HepG2 (cell line): ENCODE results near the gene TNIP1.

Source experiments
- HIVEP1 ChIP-seq: sonication (generic); formaldehyde crosslinking; IDR thresholded peaks from 2 replicates; pipeline ENCODE4 v1.4.0; 2020; ENCODE audit warnings: mild to moderate bottlenecking, missing genetic modification reagents
- HMG20A ChIP-seq: IDR thresholded peaks from 2 replicates; pipeline ENCODE4 v1.6.1; 2016; ENCODE audit warnings: borderline replicate concordance
- JUN ChIP-seq: sonication (generic); formaldehyde crosslinking; IDR thresholded peaks from 2 replicates; pipeline ENCODE4 v1.4.0; 2020; ENCODE audit warnings: mild to moderate bottlenecking, missing genetic modification reagents
- KLF6 ChIP-seq: IDR thresholded peaks from 2 replicates; pipeline ENCODE4 v1.8.0; 2016; ENCODE audit warnings: missing biosample characterization, missing genetic modification reagents
- SIN3A ChIP-seq: IDR thresholded peaks from 2 replicates; pipeline ENCODE4 v1.6.1; 2011; ENCODE audit warnings: low read depth, mild to moderate bottlenecking, control low read depth, low read length, borderline replicate concordance
- ZBTB25 ChIP-seq: IDR thresholded peaks from 2 replicates; pipeline ENCODE4 v1.6.1; 2018; ENCODE audit warnings: missing genetic modification reagents
- ZNF850 ChIP-seq: sonication (generic); formaldehyde crosslinking; conservative IDR thresholded peaks from 2 replicates; pipeline ENCODE4 v1.9.0; 2021; ENCODE audit warnings: mild to moderate bottlenecking, missing genetic modification reagents
- TF ChIP-seq, protein P1 (sequence below), 2 experiments: IDR thresholded peaks; 2 replicates each; pipeline ENCODE4 v1.6.1; 2011 to 2012; ENCODE audit warnings: low read length in 2 of 2, borderline replicate concordance in 1 of 2, low read depth in 1 of 2, mild to moderate bottlenecking in 1 of 2, moderate library complexity in 1 of 2
- TF ChIP-seq, protein P2 (sequence below): sonication (generic); formaldehyde crosslinking; IDR thresholded peaks from 2 replicates; pipeline ENCODE4 v1.4.0; 2020; ENCODE audit warnings: missing genetic modification reagents, borderline replicate concordance

DNA sequence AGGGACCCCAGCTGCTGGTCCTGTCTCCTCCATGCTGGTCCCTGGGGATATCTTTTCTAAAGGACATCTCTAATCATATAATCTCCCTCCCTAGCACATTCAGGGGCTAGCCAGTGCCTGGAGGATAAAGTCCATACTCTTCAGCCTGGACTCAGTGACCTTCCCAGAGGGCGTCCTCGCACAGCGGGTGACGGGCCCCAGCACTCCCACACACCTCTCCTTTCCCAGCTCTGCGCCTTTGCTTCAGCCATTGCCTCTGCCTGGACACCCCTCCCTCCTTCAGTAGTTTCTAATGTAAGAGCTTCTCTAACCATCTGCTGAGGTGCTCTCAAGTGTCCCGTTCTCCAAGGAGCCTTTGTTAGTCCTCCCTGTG, 15.2 kb upstream of the TNIP1 start:
- TF ChIP-seq JUN (CRISPR knock-in tag) (no peak), HIVEP1 (CRISPR knock-in tag) (no peak), HMG20A (no peak), KLF6 (CRISPR knock-in tag) (no peak), ZNF850 (CRISPR knock-in tag) (no peak), SIN3A (no peak), ZBTB25 (CRISPR knock-in tag) (no peak)
- TF ChIP-seq, protein P1, sequence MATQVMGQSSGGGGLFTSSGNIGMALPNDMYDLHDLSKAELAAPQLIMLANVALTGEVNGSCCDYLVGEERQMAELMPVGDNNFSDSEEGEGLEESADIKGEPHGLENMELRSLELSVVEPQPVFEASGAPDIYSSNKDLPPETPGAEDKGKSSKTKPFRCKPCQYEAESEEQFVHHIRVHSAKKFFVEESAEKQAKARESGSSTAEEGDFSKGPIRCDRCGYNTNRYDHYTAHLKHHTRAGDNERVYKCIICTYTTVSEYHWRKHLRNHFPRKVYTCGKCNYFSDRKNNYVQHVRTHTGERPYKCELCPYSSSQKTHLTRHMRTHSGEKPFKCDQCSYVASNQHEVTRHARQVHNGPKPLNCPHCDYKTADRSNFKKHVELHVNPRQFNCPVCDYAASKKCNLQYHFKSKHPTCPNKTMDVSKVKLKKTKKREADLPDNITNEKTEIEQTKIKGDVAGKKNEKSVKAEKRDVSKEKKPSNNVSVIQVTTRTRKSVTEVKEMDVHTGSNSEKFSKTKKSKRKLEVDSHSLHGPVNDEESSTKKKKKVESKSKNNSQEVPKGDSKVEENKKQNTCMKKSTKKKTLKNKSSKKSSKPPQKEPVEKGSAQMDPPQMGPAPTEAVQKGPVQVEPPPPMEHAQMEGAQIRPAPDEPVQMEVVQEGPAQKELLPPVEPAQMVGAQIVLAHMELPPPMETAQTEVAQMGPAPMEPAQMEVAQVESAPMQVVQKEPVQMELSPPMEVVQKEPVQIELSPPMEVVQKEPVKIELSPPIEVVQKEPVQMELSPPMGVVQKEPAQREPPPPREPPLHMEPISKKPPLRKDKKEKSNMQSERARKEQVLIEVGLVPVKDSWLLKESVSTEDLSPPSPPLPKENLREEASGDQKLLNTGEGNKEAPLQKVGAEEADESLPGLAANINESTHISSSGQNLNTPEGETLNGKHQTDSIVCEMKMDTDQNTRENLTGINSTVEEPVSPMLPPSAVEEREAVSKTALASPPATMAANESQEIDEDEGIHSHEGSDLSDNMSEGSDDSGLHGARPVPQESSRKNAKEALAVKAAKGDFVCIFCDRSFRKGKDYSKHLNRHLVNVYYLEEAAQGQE (IDR thresholded peaks at IDR 0.05; ENCODE audit: borderline replicate concordance in 1 of 2, low read depth in 1 of 2, low read length in 2 of 2): no peak
- TF ChIP-seq, protein P2, sequence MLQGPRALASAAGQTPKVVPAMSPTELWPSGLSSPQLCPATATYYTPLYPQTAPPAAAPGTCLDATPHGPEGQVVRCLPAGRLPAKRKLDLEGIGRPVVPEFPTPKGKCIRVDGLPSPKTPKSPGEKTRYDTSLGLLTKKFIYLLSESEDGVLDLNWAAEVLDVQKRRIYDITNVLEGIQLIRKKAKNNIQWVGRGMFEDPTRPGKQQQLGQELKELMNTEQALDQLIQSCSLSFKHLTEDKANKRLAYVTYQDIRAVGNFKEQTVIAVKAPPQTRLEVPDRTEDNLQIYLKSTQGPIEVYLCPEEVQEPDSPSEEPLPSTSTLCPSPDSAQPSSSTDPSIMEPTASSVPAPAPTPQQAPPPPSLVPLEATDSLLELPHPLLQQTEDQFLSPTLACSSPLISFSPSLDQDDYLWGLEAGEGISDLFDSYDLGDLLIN (CRISPR knock-in tag): no peak
